GM21526 (cell line): ENCODE data around the gene DHCR24.

Experiments
- ATAC-seq: cut with Tn5 transposase; IDR thresholded peaks from one replicate; pipeline ENCODE4 v1.9.1; 2021; ENCODE audit warnings: moderate library complexity; ENCODE audit not compliant: unreplicated experiment, low FRiP score

Gene DHCR24

GRCh38 chr1:54806931-54807611 is 79.9 kb downstream of the DHCR24 start:
- no peak for ATAC-seq

GRCh38 chr1:54805981-54806381 is 81.0 kb downstream of the DHCR24 start:
- ATAC-seq: no peak

GRCh38 chr1:54805466-54805865 is 81.5 kb downstream of the DHCR24 start:
- no peak for ATAC-seq

- ATAC-seq: no peak
Measured at GRCh38 chr1:54804471-54805132, 82.4 kb downstream of the DHCR24 start.

- no peak for ATAC-seq
Measured at GRCh38 chr1:54803761-54804470, 83.1 kb downstream of the DHCR24 start.

GRCh38 chr1:54800899-54801759 is 85.9 kb downstream of the DHCR24 start, which contains the start of gene TTC22:
TTC22 (minus strand) TSS chr1:54801323; CDS start chr1:54801163, 160 bp downstream.
- ATAC-seq: peak; percentile 66

GRCh38 chr1:54800041-54800898 is 86.7 kb downstream of the DHCR24 start:
- ATAC-seq: no peak
